Measurements from ENCODE around the gene LRRC1. TPM values are rescaled to one million over a fixed set of nuclear protein-coding genes. Genes with fewer than 3 reads are reported as not detected.

LRRC1 gene
- total RNA-seq, 1 donor from 2014 or later = 4.5 TPM

DNA sequence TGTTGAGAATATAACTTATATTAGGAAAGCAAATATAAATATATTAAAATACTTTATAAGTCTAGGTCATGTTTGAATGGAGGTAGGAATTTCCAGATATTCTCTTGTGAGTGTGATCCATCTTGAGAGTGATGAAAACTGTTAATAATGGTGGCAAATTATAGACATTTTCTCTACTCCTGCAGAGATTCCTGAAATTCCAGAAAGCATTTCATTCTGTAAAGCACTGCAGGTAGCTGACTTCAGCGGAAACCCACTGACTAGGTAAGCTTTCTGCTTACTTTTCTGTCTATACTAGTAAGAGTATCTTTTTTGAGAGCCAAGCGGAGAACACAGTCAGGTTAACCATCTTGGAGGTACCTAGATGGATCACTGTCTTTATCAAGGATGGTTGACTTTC is 84.0 kb downstream of the LRRC1 start:
- intact Hi-C loops (cut with micrococcal nuclease) = no loop called here

DNA sequence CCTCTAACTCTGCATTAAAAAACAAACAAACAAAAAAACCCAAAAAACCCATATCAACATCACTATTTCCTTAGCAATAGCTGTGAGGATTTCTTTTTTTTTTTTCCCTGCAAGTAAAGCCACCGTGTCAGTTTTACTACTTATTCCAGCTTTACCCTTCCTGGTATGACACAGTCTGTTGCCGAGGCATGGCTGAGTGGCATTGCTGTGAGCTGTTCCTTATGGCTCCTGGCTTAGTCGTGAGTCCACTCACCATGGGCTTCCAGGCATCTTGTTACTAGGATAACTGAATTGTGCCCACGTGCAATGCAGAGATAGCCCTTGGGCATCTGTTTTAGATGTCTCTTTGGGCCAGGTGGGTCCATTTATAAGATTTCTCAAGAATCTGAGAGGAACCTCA is 84.8 kb downstream of the LRRC1 start:
- intact Hi-C loops (cut with micrococcal nuclease) = no loop called here

GRCh38 chr6:53887316-53887715 is 92.5 kb downstream of the LRRC1 start:
- intact Hi-C loops (cut with micrococcal nuclease) = no loop called here

GRCh38 chr6:53888931-53889330 is 94.1 kb downstream of the LRRC1 start:
- intact Hi-C loops (cut with micrococcal nuclease) = no loop called here

DNA sequence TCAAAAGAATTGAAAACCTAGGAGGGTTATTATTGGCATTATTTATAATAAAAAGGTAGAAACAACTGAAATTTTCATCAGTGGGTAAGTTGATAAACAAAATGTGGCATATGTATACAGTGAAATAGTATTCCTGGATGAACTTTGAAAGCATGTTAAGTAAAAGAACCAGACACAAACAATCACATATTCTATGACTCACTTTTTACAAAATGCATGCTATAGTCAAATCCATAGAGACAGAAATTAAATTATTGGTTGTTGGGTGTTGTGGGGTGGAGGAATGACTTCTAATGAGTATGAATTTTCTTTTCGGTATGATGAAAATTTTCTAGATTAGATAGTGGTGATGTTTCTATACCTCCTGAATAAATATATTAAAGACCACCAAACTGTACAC is 94.6 kb downstream of the LRRC1 start:
- intact Hi-C loops (cut with micrococcal nuclease) = no loop called here

GRCh38 chr6:53892707-53893106 is 97.9 kb downstream of the LRRC1 start:
- intact Hi-C loops (cut with micrococcal nuclease) = no loop called here

- intact Hi-C loops (cut with micrococcal nuclease) = no loop called here
These were observed 99.3 kb downstream of the LRRC1 start for GRCh38 chr6:53894091-53894490.

DNA sequence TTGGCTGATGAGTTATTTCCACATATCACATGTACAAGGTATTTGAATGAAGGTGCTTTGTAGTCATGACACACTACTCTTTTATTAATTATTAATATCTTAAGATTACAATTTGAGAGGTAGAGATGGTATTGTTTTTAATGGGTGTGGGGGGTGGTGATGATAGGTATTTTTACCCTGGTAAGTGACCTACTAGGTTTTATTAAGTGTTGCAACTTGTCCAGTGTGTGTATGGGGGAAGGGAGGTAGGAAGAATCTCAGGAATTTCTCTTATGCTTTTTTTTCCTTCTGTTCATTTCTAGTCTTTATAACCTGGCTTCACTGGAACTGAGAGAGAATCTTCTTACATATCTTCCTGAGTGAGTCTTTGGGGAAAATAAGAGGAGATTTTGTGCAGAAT is 101.4 kb downstream of the LRRC1 start:
- intact Hi-C loops (cut with micrococcal nuclease) = no loop called here

- intact Hi-C loops (cut with micrococcal nuclease) = no loop called here
These were observed 103.4 kb downstream of the LRRC1 start for GRCh38 chr6:53898026-53898795.

GRCh38 chr6:53899512-53899911 is 104.7 kb downstream of the LRRC1 start:
- intact Hi-C loops (cut with micrococcal nuclease) = no loop called here

DNA sequence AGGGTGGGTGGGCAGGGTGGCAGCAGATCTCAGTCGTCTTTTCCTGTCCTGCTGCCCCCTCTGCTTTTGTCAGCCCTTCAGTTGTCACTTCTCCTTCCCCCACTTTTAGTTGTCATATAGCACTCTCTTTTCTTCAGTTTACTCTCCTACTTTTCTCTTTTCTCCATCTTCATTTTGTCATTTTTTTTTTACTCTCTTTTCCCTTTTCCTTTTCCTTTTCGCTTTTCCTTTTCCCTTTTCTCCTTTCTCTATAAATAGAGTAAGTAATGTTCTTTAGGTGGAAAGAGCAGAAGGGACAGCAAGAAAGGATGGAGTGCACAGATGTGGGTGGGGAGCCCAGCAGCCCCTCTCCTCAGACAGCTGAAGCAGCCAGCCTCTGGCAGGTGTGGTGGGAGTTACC is 108.6 kb downstream of the LRRC1 start:
- intact Hi-C loops (cut with micrococcal nuclease) = no loop called here

- intact Hi-C loops (cut with micrococcal nuclease) = no loop called here
These were observed 111.3 kb downstream of the LRRC1 start for GRCh38 chr6:53906103-53906502.

DNA sequence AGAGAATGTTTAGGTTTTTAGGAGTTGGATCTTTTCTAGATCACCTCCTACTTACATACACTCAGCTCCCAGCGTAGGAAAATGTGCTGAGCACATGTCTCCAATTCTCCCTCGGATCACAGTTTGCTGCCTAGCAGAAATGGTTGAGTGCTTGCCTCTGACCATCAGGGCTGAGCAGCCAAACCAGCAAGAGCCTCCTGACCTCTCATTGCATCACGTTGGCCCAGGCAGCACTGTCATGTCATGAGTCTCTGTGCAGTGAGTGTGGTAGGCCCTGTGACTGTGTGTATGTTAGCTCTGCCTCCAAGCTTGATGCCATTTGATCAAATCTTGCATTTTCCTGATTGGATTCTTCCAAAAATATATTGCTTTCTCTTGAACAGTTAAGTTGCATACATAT is 112.0 kb downstream of the LRRC1 start:
- intact Hi-C loops (cut with micrococcal nuclease) = no loop called here

- intact Hi-C loops (cut with micrococcal nuclease) = no loop called here
These were observed 116.0 kb downstream of the LRRC1 start for GRCh38 chr6:53910834-53911233.

- intact Hi-C loops (cut with micrococcal nuclease) = no loop called here
These were observed 117.9 kb downstream of the LRRC1 start for GRCh38 chr6:53912661-53913060.

DNA sequence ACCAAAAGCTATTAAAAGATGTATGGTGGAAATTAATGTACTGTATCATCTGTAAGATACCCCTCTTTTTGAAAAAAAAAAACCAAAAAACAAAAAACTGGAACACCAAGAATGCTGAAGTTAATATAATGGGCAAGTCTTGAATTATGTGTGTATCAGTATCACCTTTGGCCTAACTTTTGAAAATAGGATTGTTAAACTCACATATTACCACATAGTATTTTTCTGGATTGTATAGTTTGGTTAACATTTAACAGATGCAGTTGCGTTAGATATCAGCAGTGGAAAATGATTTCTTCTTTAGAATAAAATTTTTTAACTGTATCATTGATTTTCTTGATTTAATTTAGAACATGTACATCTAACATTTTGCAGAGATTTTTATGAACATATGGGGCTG is 118.5 kb downstream of the LRRC1 start:
- intact Hi-C loops (cut with micrococcal nuclease) = no loop called here

DNA sequence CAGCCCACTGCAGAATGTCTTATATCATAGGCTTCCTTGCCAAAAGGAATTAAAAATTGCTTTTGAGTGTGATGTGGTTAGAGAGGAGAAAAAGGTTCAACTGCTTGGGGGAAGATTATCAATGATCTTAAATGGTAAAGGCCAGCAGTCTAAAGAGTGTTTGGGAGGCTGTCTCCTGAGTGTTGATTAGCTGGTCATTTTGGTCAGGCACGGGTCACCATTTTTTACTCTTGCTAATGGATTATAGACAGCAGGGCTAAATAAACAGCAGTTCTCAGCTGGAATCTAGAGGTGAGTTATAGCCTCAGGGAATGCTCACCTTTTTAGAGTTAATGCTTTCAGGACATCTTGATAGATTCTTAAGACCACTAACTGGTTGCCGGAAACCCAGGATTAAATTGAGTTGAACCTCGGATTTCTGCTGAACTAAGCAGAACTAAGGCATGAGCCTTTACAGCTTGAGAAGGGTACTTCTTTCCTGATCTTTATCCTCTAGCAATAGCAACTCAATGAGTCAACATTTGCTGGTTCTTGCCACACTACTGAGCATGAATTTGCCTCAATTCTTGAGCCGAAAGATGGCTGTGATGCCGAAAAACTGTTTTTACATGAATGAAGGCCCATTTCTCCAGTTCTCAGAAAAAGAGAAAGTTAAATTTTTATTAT is 120.4 kb downstream of the LRRC1 start:
- intact Hi-C loops (cut with micrococcal nuclease) = no loop called here

DNA sequence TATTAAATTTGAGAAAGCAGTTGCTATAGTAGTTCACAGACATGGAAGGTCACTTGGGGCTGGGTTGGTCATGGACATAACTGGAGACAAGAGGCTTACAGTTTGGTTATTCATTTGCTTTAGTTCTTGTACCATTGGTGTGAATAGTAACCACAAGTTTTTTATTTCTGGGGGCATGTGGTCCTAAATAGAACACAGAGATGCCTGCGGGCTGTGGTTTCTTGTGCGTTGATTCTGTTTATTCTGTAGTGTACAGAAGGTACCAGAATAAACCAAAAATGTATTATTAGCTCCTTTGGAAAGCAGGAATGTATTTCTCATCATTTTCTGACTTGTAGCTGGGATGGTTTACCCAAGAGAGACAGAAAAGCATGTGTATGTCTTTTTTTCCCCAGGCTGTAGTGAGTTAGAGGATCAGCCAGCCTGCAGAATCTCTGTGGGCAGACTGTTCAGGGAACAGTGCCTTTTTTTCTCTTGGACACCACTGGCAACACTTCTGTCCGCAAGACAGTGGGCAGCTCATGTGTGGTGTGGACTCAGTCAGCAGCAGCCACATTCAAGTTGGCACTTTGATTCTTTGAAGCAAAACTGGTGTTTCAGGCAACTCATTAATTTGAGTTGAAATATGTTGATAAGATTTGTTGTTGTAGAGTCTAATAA is 122.1 kb downstream of the LRRC1 start:
- intact Hi-C loops (cut with micrococcal nuclease) = no loop called here

DNA sequence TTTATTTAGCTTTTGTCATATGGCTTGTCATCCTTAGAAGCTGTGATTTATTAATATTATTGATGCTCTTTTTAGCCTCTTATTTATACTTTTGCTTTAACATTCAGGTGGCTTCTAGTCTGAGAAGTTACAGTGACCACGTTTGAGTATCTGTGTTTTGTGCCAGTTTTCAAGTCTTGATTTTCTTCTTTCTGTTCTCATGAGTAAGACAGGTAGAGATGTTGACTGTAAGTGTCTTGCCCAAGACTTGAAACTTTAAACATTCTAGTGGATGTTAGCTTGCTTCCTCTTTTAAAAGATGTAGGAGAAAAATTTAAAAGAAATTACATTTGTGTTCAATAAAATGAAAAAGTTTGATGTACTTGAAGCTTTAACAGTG is 122.6 kb downstream of the LRRC1 start:
- intact Hi-C loops (cut with micrococcal nuclease) = no loop called here

GRCh38 chr6:53918854-53919510 is 124.2 kb downstream of the LRRC1 start:
- intact Hi-C loops (cut with micrococcal nuclease) = no loop called here

DNA sequence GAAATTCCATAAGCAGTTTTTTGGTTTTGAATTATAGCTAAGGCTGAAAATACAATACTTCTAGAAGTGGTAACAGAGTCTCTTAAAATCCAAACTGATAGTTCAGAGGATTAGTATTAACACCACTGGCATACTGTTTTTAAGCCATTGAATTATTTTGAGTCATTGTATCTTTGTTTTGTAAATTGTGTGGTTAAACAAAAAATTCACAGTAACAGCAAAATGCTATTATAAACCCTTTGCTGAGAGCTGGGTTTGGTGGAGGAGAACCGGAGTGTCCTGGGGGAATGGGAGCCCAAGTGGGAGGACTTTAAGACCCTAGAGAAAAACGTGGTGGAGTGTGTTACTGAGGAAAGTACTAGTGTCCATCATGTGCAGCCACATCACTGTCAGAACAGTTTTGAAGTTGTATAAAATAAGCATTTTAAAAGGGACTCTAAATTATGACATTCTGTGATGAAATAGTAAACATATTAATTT is 125.1 kb downstream of the LRRC1 start:
- intact Hi-C loops (cut with micrococcal nuclease) = no loop called here

GRCh38 chr6:53920881-53921280 is 126.1 kb downstream of the LRRC1 start:
- intact Hi-C loops (cut with micrococcal nuclease) = no loop called here
